ENCODE results near the gene DCAF5.

DNA sequence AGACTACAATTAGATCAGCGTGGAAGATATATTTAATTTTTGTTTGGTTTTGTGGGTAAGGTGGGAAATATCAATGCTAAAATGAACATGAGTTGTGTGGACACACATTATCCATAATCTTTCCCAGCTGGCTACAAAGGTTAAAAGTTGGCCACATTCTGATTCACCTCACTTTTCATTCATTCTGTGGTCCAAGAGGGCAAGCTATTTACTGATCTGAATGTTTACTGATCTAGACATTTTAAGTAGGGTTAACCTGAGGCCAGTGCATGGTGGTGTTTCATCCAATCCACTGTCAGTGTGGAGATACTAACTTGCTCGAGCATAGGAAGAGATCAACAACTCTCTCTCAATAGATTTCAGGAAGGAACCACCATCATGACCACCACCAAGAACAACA lies 71.6 kb downstream of the DCAF5 start:
- TF ChIP-seq EZH2 (IDR thresholded peaks at IDR 0.05; ENCODE audit: borderline replicate concordance, low read length): no peak
- TF ChIP-seq, protein P1, sequence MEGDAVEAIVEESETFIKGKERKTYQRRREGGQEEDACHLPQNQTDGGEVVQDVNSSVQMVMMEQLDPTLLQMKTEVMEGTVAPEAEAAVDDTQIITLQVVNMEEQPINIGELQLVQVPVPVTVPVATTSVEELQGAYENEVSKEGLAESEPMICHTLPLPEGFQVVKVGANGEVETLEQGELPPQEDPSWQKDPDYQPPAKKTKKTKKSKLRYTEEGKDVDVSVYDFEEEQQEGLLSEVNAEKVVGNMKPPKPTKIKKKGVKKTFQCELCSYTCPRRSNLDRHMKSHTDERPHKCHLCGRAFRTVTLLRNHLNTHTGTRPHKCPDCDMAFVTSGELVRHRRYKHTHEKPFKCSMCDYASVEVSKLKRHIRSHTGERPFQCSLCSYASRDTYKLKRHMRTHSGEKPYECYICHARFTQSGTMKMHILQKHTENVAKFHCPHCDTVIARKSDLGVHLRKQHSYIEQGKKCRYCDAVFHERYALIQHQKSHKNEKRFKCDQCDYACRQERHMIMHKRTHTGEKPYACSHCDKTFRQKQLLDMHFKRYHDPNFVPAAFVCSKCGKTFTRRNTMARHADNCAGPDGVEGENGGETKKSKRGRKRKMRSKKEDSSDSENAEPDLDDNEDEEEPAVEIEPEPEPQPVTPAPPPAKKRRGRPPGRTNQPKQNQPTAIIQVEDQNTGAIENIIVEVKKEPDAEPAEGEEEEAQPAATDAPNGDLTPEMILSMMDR (conservative IDR thresholded peaks at IDR 0.05 in 1 of 2, IDR thresholded peaks at IDR 0.05 in 1 of 2; ENCODE audit: extremely low read depth in 1 of 2, insufficient read depth in 1 of 2, low read depth in 1 of 2, low read length in 2 of 2): no peak
